Prostate gland (tissue), 2 donors: ENCODE results near the gene TMEM219.

Experiments
- POLR2AphosphoS5 ChIP-seq: sonication (generic); formaldehyde crosslinking; IDR thresholded peaks from one replicate; pipeline ENCODE4 v1.6.1; 2017; ENCODE audit warnings: antibody characterized with exemption
- TF ChIP-seq, protein P1 (sequence below), 4 experiments: fragments of 200-600 bp in 2 of 4; fragments of 450-650 bp in 2 of 4; sonication (generic) in 2 of 4; IDR thresholded peaks; 1 replicate in 3 of 4; 2 replicates in 1 of 4; pipeline ENCODE4 v1.5.1; 2016 to 2019; ENCODE audit warnings: antibody characterized with exemption in 4 of 4, mild to moderate bottlenecking in 2 of 4, moderate library complexity in 2 of 4

- no peak for TF ChIP-seq POLR2AphosphoS5
- TF ChIP-seq, protein P1, sequence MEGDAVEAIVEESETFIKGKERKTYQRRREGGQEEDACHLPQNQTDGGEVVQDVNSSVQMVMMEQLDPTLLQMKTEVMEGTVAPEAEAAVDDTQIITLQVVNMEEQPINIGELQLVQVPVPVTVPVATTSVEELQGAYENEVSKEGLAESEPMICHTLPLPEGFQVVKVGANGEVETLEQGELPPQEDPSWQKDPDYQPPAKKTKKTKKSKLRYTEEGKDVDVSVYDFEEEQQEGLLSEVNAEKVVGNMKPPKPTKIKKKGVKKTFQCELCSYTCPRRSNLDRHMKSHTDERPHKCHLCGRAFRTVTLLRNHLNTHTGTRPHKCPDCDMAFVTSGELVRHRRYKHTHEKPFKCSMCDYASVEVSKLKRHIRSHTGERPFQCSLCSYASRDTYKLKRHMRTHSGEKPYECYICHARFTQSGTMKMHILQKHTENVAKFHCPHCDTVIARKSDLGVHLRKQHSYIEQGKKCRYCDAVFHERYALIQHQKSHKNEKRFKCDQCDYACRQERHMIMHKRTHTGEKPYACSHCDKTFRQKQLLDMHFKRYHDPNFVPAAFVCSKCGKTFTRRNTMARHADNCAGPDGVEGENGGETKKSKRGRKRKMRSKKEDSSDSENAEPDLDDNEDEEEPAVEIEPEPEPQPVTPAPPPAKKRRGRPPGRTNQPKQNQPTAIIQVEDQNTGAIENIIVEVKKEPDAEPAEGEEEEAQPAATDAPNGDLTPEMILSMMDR (IDR thresholded peaks at IDR 0.05): no peak
Observed at GRCh38 chr16:29916979-29917378, 44.9 kb upstream of the TMEM219 start.
